ENCODE results near the gene PTPRG. TPM values are rescaled to one million over a fixed set of nuclear protein-coding genes. Genes with fewer than 3 reads are reported as not detected.

The PTPRG gene
- total RNA-seq, 2 donors from 2014 or later: 76.5 to 108 TPM

- no peak overlapping the region for H3K9ac ChIP-seq (ENCODE audit: extremely low read depth, low read length, poor library complexity, severe bottlenecking)
- H3K36me3 ChIP-seq (ENCODE audit: control insufficient read depth, insufficient read depth, low read length): no peaks in the 10 kb centered on the region
- H3K9me3 Mint-ChIP-seq: no peaks in the 10 kb centered on the region
- H3K36me3 Mint-ChIP-seq (ENCODE audit: low read depth): peaks cover 19% of the 10 kb centered on the region
- H3K9me3 ChIP-seq (ENCODE audit: control insufficient read depth, low read length): no peaks in the 10 kb centered on the region
- WGBS, 2 experiments (ENCODE audit: insufficient coverage in 1 of 2, insufficient read length in 1 of 2): 88 to 92% methylated on average over 2 to 4 of the region's 4 CpGs
- no peaks in the 10 kb centered on the region for H3K4me1 ChIP-seq (ENCODE audit: control insufficient read depth, insufficient read depth, low read length)
- no peak overlapping the region for H3K4me3 ChIP-seq (ENCODE audit: low read length)
- no peak for DNase-seq
- H3K27ac ChIP-seq (ENCODE audit: low read depth, low read length): no peak overlapping the region
- H3K27ac Mint-ChIP-seq: no peak overlapping the region
- H3K27me3 Mint-ChIP-seq (ENCODE audit: insufficient read depth): peaks cover 6% of the 10 kb centered on the region
- H3K27me3 ChIP-seq (ENCODE audit: control insufficient read depth, insufficient read depth, low read length, poor library complexity, severe bottlenecking): no peaks in the 10 kb centered on the region
- H3K4me1 Mint-ChIP-seq: peaks cover 4% of the 10 kb centered on the region
- TF ChIP-seq CTCF (conservative IDR thresholded peaks at IDR 0.05): no peak
- no peak overlapping the region for H3K4me3 Mint-ChIP-seq
Observed at GRCh38 chr3:61990327-61991027, 429.1 kb downstream of the PTPRG start.

DNA sequence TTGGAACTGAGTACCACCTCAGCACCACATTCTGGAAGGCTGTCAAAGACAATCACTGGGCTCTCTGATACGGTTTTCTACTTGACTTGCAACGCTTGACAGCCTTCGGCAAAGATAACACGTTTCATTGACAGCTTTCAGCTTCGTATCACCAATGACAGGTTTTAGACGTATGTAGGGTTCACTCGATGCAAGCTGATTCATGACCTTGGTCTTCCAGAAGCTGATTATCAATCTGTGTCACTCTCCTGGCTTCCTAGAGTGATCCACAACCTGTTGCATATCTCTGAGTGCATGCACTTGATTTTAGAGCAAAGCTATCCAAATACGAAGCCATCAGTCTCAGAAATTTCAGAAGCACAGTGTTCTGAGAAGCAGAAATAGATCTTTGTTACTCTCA is 430.3 kb downstream of the PTPRG start:
- Mint-ChIP-seq H3K27ac (no peak overlapping the region), H3K9me3 (no peaks in the 10 kb centered on the region), H3K4me1 (peaks cover 14% of the 10 kb centered on the region), H3K36me3 (ENCODE audit: low read depth) (peaks cover 19% of the 10 kb centered on the region), H3K4me3 (no peak overlapping the region), H3K27me3 (ENCODE audit: insufficient read depth) (peaks cover 9% of the 10 kb centered on the region)
- no peak for TF ChIP-seq CTCF (conservative IDR thresholded peaks at IDR 0.05)
- Histone ChIP-seq H3K4me3 (ENCODE audit: low read length) (no peak overlapping the region), H3K9ac (ENCODE audit: extremely low read depth, low read length, poor library complexity, severe bottlenecking) (no peak overlapping the region), H3K27me3 (ENCODE audit: control insufficient read depth, insufficient read depth, low read length, poor library complexity, severe bottlenecking) (no peaks in the 10 kb centered on the region), H3K9me3 (ENCODE audit: control insufficient read depth, low read length) (no peaks in the 10 kb centered on the region), H3K27ac (ENCODE audit: low read depth, low read length) (no peak overlapping the region), H3K36me3 (ENCODE audit: control insufficient read depth, insufficient read depth, low read length) (no peaks in the 10 kb centered on the region), H3K4me1 (ENCODE audit: control insufficient read depth, insufficient read depth, low read length) (peaks cover under 1% of the 10 kb centered on the region)
- 93 to 95% methylated on average over 7 to 8 of the region's 8 CpGs for WGBS, 2 experiments (ENCODE audit: insufficient coverage in 1 of 2, insufficient read length in 1 of 2)
- no peak for DNase-seq

DNA sequence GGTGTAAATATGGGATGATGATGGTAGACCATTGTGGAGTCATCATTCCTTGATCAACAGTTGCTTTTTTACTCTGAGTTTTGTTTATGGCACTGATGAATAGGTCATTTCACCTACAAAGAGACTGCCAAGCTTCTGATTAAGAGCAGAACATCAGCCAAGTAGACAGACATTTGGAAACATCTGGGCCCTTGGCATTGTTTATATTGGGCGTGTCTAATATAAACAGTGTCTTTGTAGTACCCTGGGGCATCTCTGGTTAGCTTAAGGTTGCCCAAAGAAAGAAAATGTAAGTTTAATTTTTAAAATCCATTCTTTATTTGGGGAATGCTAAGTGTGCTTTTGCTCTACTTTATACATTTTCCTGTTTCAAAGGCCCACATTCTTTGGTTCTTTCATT is 435.0 kb downstream of the PTPRG start:
- H3K27ac Mint-ChIP-seq: peak overlapping the region; percentile 48
- H3K4me1 Mint-ChIP-seq: peaks cover 21% of the 10 kb centered on the region
- Histone ChIP-seq H3K9me3 (ENCODE audit: control insufficient read depth, low read length) (no peaks in the 10 kb centered on the region), H3K27me3 (ENCODE audit: control insufficient read depth, insufficient read depth, low read length, poor library complexity, severe bottlenecking) (peaks cover 5% of the 10 kb centered on the region), H3K36me3 (ENCODE audit: control insufficient read depth, insufficient read depth, low read length) (no peaks in the 10 kb centered on the region), H3K9ac (ENCODE audit: extremely low read depth, low read length, poor library complexity, severe bottlenecking) (no peak overlapping the region), H3K27ac (ENCODE audit: low read depth, low read length) (no peak overlapping the region), H3K4me3 (ENCODE audit: low read length) (no peak overlapping the region), H3K4me1 (ENCODE audit: control insufficient read depth, insufficient read depth, low read length) (peaks cover 4% of the 10 kb centered on the region)
- 86 to 100% methylated on average over 1 of the region's 1 CpG for WGBS, 2 experiments (ENCODE audit: insufficient coverage in 1 of 2, insufficient read length in 1 of 2)
- no peak for DNase-seq
- TF ChIP-seq CTCF (conservative IDR thresholded peaks at IDR 0.05): no peak
- H3K27me3 Mint-ChIP-seq (ENCODE audit: insufficient read depth): peaks cover 11% of the 10 kb centered on the region
- peaks cover 13% of the 10 kb centered on the region for H3K36me3 Mint-ChIP-seq (ENCODE audit: low read depth)
- no peak overlapping the region for H3K4me3 Mint-ChIP-seq
- H3K9me3 Mint-ChIP-seq: no peaks in the 10 kb centered on the region
